ENCODE results near the gene TCF12.

GRCh38 chr15:56991017-56991416, 72.6 kb downstream of the TCF12 start:
- TF ChIP-seq, protein P1, sequence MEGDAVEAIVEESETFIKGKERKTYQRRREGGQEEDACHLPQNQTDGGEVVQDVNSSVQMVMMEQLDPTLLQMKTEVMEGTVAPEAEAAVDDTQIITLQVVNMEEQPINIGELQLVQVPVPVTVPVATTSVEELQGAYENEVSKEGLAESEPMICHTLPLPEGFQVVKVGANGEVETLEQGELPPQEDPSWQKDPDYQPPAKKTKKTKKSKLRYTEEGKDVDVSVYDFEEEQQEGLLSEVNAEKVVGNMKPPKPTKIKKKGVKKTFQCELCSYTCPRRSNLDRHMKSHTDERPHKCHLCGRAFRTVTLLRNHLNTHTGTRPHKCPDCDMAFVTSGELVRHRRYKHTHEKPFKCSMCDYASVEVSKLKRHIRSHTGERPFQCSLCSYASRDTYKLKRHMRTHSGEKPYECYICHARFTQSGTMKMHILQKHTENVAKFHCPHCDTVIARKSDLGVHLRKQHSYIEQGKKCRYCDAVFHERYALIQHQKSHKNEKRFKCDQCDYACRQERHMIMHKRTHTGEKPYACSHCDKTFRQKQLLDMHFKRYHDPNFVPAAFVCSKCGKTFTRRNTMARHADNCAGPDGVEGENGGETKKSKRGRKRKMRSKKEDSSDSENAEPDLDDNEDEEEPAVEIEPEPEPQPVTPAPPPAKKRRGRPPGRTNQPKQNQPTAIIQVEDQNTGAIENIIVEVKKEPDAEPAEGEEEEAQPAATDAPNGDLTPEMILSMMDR (IDR thresholded peaks at IDR 0.05) = no peak
- TF ChIP-seq POLR2A (IDR thresholded peaks at IDR 0.05) = no peak

Data from transverse colon (tissue), 3 donors.